Esophagus muscularis mucosa (tissue), 4 donors: Measurements from ENCODE around the gene KRTAP5-10. TPM values are rescaled to one million over a fixed set of nuclear protein-coding genes. Genes with fewer than 3 reads are reported as not detected.
"Not testable (repeated sequence)": the region's sequence is repeated elsewhere in the genome, so short reads cannot be mapped to it uniquely, and the experiment has no call there.

Experiments used
- DNase-seq: peaks from one replicate; pipeline ENCODE4 v3.0.0-alpha.2; 2017; ENCODE audit errors: extremely low spot score
- H3K27ac ChIP-seq, 4 donors: fragments of 200-600 bp; sonication (generic); replicated peaks in 1 of 4; 1 replicate in 3 of 4; 2 replicates in 1 of 4; pipeline ENCODE4 v1.5.1; 2016 to 2019; ENCODE audit warnings: mild to moderate bottlenecking in 1 of 4
- H3K27me3 ChIP-seq, 4 donors: fragments of 200-600 bp; sonication (generic); one replicate each; pipeline versions ENCODE4 v1.5.1 to v1.6.0; 2016 to 2019
- H3K36me3 ChIP-seq, 4 donors: fragments of 200-600 bp; sonication (generic); one replicate each; pipeline ENCODE4 v1.5.1; 2016 to 2019
- H3K4me1 ChIP-seq, 4 donors: fragments of 200-600 bp; sonication (generic); one replicate each; pipeline ENCODE4 v1.5.1; 2016 to 2019
- H3K4me3 ChIP-seq, 4 donors: fragments of 200-600 bp; sonication (generic); 1 replicate in 2 of 4; 2 replicates in 2 of 4; pipeline ENCODE4 v1.5.1; 2016 to 2019; ENCODE audit warnings: mild to moderate bottlenecking in 4 of 4, moderate library complexity in 1 of 4
- H3K9me3 ChIP-seq, 4 donors: fragments of 200-600 bp; sonication (generic); 1 replicate in 3 of 4; 2 replicates in 1 of 4; pipeline ENCODE4 v1.5.1; 2016 to 2019
- CTCF ChIP-seq, 3 experiments: fragments of 200-600 bp in 2 of 3; fragments of 450-650 bp in 1 of 3; sonication (generic) in 2 of 3; IDR thresholded peaks; one replicate each; pipeline ENCODE4 v1.5.1; 2017 to 2019; ENCODE audit warnings: antibody characterized with exemption in 3 of 3, mild to moderate bottlenecking in 2 of 3, moderate library complexity in 1 of 3
- EP300 ChIP-seq: sonication (generic); formaldehyde crosslinking; IDR thresholded peaks from one replicate; pipeline ENCODE4 v1.6.1; 2017; ENCODE audit warnings: antibody characterized with exemption
- POLR2A ChIP-seq: fragments of 450-650 bp; IDR thresholded peaks from one replicate; pipeline ENCODE4 v1.6.1; 2017; ENCODE audit warnings: antibody characterized with exemption, moderate library complexity, mild to moderate bottlenecking, low read depth
- POLR2AphosphoS5 ChIP-seq, 2 donors: sonication (generic); formaldehyde crosslinking; IDR thresholded peaks; one replicate each; pipeline ENCODE4 v1.6.1; 2017; ENCODE audit warnings: antibody characterized with exemption in 2 of 2
- WGBS: methylation state at CpG from one replicate; pipeline ENCODE4 v1.1.5; 2018; 5-methylcytosine and 5-hydroxymethylcytosine counted together
- intact Hi-C: fragments of 100-400 bp; cut with DNase I; formaldehyde crosslinking; loops from one replicate; pipeline ENCODE4 v1.15.1; 2023
- total RNA-seq, 4 donors: library from RNA; depleted of rRNA; stranded (reverse); fragments of >200 nt; gene quantifications; one replicate each; pipeline versions ENCODE4 v1.1.0 to v1.2.1, GENCODE V29; 2016

KRTAP5-10 gene
- total RNA-seq, 4 donors from 2014 or later = not detected

DNA sequence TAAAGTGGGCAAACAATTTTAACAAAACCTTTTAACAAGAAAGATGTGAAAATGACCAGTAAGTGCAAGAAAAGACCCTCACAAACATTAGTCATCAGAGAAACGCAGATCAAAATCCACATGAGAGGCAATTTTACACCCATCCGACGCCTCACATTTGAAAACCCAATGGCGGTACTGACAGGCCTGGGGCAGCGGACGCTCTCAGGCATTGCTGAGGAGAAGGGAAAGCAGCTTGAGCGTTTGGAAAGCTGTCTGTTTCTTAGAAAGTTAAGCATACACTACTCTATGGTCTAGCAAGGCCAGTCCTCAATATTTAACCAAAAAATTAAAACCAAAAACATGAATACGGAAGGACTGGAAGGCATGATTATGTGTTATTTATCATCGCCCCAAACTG lies 29.5 kb upstream of the KRTAP5-10 start:
- intact Hi-C loops = no loop called here
- no peaks in the 10 kb centered on the region for H3K36me3 ChIP-seq
- H3K27ac ChIP-seq = no peak overlapping the region
- TF ChIP-seq CTCF (IDR thresholded peaks at IDR 0.05) (no peak), POLR2A (no peak), EP300 (no peak), POLR2AphosphoS5 (IDR thresholded peaks at IDR 0.05) (no peak)
- H3K4me1 ChIP-seq = no peaks in the 10 kb centered on the region
- no peak overlapping the region for H3K4me3 ChIP-seq
- no peaks in the 10 kb centered on the region for H3K9me3 ChIP-seq
- 92% methylated on average over 9 of the region's 9 CpGs for WGBS
- DNase-seq = no peak
- no peaks in the 10 kb centered on the region for H3K27me3 ChIP-seq

GRCh38 chr11:71537537-71537936 lies 27.8 kb upstream of the KRTAP5-10 start:
- Histone ChIP-seq H3K9me3 (no peaks in the 10 kb centered on the region), H3K4me1 (no peaks in the 10 kb centered on the region), H3K36me3 (no peaks in the 10 kb centered on the region), H3K27me3 (no peaks in the 10 kb centered on the region), H3K27ac (no peak overlapping the region), H3K4me3 (no peak overlapping the region)
- 78% methylated on average over 9 of the region's 9 CpGs for WGBS
- intact Hi-C loops = no loop called here
- TF ChIP-seq EP300 (no peak), CTCF (IDR thresholded peaks at IDR 0.05) (no peak)
- DNase-seq = no peak

DNA sequence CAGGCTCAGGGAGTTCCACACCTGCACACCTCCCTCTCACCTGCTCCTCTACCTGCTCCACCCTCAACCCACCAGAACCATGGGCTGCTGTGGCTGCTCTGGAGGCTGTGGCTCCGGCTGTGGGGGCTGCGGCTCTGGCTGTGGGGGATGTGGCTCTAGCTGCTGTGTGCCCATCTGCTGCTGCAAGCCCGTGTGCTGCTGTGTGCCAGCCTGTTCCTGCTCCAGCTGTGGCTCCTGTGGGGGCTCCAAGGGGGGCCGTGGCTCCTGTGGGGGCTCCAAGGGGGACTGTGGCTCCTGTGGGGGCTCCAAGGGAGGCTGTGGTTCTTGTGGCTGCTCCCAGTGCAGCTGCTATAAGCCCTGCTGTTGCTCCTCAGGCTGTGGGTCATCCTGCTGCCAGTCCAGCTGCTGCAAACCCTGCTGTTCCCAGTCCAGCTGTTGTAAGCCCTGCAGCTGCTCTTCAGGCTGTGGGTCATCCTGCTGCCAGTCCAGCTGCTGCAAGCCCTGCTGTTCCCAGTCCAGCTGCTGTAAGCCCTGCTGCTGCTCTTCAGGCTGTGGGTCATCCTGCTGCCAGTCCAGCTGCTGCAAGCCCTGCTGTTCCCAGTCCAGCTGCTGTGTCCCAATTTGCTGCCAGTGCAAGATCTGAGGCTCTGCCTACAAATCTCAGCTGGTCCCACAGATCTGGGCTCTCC lies 27.2 kb upstream of the KRTAP5-10 start, which contains the start of gene KRTAP5-8:
Gene KRTAP5-8, plus strand, starts transcription at position 49 of the 689 bp plus-strand sequence. Its CDS starts 31 bp downstream, at position 80.
- no CpG with 5 or more reads among the region's 4 CpGs for WGBS
- DNase-seq, H3K4me1 ChIP-seq, H3K4me3 ChIP-seq, H3K9me3 ChIP-seq, H3K36me3 ChIP-seq, H3K27me3 ChIP-seq, intact Hi-C loops, H3K27ac ChIP-seq: not testable (repeated sequence)

GRCh38 chr11:71538666-71538990 lies 26.7 kb upstream of the KRTAP5-10 start:
- intact Hi-C loops = no loop called here

DNA sequence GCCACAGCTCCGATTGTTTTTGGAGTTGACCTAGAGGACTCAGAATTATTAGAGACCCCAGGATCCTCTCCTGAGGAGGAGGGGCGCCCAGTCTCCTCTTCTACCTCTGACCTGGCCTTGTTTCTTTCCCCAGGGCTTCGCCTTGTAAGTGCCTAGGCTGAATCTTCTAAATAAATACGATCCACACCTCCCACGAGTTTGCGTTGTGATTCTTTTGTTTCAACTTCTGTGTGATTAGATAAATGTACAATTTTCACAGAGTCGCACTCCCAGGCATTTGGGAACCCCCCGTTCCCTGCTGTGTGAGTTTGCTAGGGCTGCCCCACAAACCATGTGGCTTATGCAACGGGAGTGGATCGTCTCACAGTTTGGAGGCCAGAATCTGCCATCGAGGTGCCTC lies 26.3 kb upstream of the KRTAP5-10 start:
- Histone ChIP-seq H3K4me3 (no peak overlapping the region), H3K27me3 (peaks cover 0 to 7% (median 0%) of the 10 kb centered on the region in 4 donors), H3K4me1 (no peaks in the 10 kb centered on the region), H3K9me3 (no peaks in the 10 kb centered on the region), H3K27ac (no peak overlapping the region), H3K36me3 (no peaks in the 10 kb centered on the region)
- 85% methylated on average over 11 of the region's 11 CpGs for WGBS
- TF ChIP-seq POLR2AphosphoS5 (IDR thresholded peaks at IDR 0.05) = no peak
- TF ChIP-seq EP300 = no peak
- no peak for TF ChIP-seq POLR2A
- intact Hi-C loops = no loop called here
- no peak for DNase-seq

More at GRCh38 chr11:71538666-71538990, 26.7 kb upstream of the KRTAP5-10 start:
- Histone ChIP-seq H3K27me3 (peaks cover 0 to 7% (median 0%) of the 10 kb centered on the region in 4 donors), H3K4me3 (no peak overlapping the region), H3K4me1 (no peaks in the 10 kb centered on the region), H3K36me3 (no peaks in the 10 kb centered on the region), H3K9me3 (no peaks in the 10 kb centered on the region), H3K27ac (no peak overlapping the region)
- TF ChIP-seq POLR2AphosphoS5 (IDR thresholded peaks at IDR 0.05) (no peak), CTCF (IDR thresholded peaks at IDR 0.05) (no peak), EP300 (no peak)
- no peak for DNase-seq
- WGBS = 80% methylated on average over 4 of the region's 4 CpGs

DNA sequence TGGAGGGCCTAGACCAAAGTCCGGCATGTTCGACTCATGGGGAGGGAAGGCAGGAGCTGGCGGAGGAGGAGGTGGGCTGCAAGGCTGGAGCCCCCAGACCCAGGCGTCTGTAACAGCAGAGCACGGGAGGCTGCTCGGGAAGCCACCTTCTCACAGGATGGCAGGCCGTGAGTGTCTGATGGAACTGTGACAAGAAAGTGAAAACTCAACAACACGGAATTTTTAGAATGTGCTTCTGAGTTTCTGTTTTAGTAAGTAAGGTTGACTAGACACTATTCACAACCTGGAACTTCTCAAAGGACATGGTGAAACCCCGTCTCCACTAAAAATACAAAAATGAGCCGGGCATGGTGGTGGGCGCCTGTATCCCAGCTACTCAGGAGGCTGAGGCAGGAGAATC lies 25.4 kb upstream of the KRTAP5-10 start:
- DNase-seq, H3K27ac ChIP-seq, H3K4me1 ChIP-seq, intact Hi-C loops, H3K9me3 ChIP-seq, H3K4me3 ChIP-seq, H3K27me3 ChIP-seq, H3K36me3 ChIP-seq: not testable (repeated sequence)
- 95% methylated on average over 11 of the region's 11 CpGs for WGBS

DNA sequence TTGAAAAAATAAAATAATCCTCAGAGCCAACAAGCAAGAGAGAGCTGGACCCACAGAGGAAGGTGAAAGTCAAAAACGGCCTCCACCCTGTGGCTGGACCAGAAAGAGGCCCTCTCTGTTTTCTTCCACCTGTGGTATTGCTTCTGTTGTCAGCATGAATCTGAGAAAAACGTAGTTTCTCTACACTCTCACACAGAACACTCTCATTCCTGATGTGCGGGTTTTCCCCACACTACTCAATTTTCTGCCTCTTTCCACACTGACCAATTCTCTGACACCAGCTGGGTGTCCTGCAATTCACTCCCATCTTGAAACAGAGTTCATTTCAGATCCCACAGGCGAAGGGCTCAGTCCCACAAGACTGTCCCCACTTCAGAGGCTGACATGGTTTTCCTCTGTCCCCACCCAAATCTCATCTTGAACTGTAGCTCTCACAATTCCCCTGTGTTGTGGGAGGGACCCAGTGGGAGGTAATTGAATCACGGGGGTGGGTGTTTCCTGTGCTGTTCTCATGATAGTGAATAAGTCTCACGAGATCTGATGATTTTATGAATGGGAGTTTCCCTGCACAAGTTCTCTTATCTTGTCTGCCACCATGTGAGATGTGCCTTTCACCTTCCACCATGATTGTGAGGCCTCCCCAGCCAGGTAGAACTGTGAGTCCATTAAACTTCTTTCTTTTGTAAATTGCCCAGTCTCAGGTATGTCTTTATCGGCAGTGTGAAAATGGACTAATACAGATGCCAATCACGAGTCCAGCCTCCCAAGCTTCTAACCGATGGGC lies 24.6 kb upstream of the KRTAP5-10 start:
- DNase-seq, H3K36me3 ChIP-seq, H3K4me1 ChIP-seq, intact Hi-C loops, H3K4me3 ChIP-seq, H3K9me3 ChIP-seq, H3K27ac ChIP-seq: not testable (repeated sequence)
- WGBS = 91% methylated on average over 9 of the region's 9 CpGs
- peaks cover 0 to 13% (median 0%) of the 10 kb centered on the region in 4 donors for H3K27me3 ChIP-seq
